Osteocyte (in vitro differentiated cells): ENCODE data around the gene PAK4. TPM values are rescaled to one million over a fixed set of nuclear protein-coding genes. Genes with fewer than 3 reads are reported as not detected.
"Not testable (repeated sequence)": the region's sequence is repeated elsewhere in the genome, so short reads cannot be mapped to it uniquely, and the experiment has no call there.

Experiments
- DNase-seq: peaks from one replicate; pipeline ENCODE4 v3.0.0; 2021; ENCODE audit warnings: mixed read lengths; ENCODE audit not compliant: unreplicated experiment; ENCODE audit errors: extremely low spot score
- H3K27ac Mint-ChIP-seq: one replicate; pipeline ENCODE4 v1.8.0; 2021; ENCODE audit warnings: mild to moderate bottlenecking, mixed read lengths; ENCODE audit not compliant: unreplicated experiment
- H3K27me3 Mint-ChIP-seq: one replicate; pipeline ENCODE4 v1.8.0; 2021; ENCODE audit warnings: mixed read lengths; ENCODE audit not compliant: unreplicated experiment
- H3K36me3 Mint-ChIP-seq: one replicate; pipeline ENCODE4 v1.8.0; 2021; ENCODE audit warnings: mixed read lengths; ENCODE audit not compliant: unreplicated experiment
- H3K4me1 Mint-ChIP-seq: one replicate; pipeline ENCODE4 v1.8.0; 2021; ENCODE audit warnings: mixed read lengths; ENCODE audit not compliant: unreplicated experiment
- H3K4me3 Mint-ChIP-seq: one replicate; pipeline ENCODE4 v1.8.0; 2021; ENCODE audit warnings: mild to moderate bottlenecking, moderate library complexity, mixed read lengths; ENCODE audit not compliant: unreplicated experiment
- H3K9me3 Mint-ChIP-seq: one replicate; pipeline ENCODE4 v1.8.0; 2021; ENCODE audit warnings: mixed read lengths; ENCODE audit not compliant: unreplicated experiment
- total RNA-seq: library from RNA; stranded (reverse); gene quantifications from 2 replicates; pipeline ENCODE4 v1.2.1, GENCODE V29; 2021
- TF ChIP-seq, protein P1 (sequence below): fragments of 200-600 bp; sonication (generic); IDR thresholded peaks from 2 replicates; pipeline ENCODE4 v1.5.0; 2021; ENCODE audit warnings: antibody characterized with exemption, mild to moderate bottlenecking, moderate library complexity

Gene PAK4
- total RNA-seq, 1 donor from 2014 or later = 14.8 TPM

DNA sequence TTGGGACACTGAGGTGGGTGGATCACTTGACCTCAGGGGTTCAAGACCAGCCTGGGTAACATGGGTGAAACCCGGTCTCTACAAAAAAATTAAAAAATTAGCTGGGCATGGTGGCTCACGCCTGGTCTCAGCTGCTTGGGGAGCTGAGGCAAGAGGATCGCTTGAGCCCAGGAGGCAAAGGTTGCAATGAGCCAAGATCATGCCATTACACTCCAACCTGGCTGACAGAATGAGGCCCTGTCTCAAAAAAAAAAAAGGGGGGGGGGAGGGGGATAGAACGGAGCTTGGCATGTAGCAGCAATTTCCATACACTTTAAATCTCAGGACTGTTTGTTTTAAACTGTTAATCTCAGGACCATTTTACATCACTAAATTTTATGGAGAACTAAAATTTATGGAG lies 39.2 kb upstream of the PAK4 start:
- TF ChIP-seq, protein P1, sequence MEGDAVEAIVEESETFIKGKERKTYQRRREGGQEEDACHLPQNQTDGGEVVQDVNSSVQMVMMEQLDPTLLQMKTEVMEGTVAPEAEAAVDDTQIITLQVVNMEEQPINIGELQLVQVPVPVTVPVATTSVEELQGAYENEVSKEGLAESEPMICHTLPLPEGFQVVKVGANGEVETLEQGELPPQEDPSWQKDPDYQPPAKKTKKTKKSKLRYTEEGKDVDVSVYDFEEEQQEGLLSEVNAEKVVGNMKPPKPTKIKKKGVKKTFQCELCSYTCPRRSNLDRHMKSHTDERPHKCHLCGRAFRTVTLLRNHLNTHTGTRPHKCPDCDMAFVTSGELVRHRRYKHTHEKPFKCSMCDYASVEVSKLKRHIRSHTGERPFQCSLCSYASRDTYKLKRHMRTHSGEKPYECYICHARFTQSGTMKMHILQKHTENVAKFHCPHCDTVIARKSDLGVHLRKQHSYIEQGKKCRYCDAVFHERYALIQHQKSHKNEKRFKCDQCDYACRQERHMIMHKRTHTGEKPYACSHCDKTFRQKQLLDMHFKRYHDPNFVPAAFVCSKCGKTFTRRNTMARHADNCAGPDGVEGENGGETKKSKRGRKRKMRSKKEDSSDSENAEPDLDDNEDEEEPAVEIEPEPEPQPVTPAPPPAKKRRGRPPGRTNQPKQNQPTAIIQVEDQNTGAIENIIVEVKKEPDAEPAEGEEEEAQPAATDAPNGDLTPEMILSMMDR = no peak
- H3K36me3 Mint-ChIP-seq = no peaks in the 10 kb centered on the region
- no peak for DNase-seq
- peaks cover 64% of the 10 kb centered on the region for H3K27me3 Mint-ChIP-seq
- H3K27ac Mint-ChIP-seq = no peak overlapping the region
- peaks cover 4% of the 10 kb centered on the region for H3K4me1 Mint-ChIP-seq
- no peak overlapping the region for H3K4me3 Mint-ChIP-seq
- H3K9me3 Mint-ChIP-seq = no peaks in the 10 kb centered on the region

DNA sequence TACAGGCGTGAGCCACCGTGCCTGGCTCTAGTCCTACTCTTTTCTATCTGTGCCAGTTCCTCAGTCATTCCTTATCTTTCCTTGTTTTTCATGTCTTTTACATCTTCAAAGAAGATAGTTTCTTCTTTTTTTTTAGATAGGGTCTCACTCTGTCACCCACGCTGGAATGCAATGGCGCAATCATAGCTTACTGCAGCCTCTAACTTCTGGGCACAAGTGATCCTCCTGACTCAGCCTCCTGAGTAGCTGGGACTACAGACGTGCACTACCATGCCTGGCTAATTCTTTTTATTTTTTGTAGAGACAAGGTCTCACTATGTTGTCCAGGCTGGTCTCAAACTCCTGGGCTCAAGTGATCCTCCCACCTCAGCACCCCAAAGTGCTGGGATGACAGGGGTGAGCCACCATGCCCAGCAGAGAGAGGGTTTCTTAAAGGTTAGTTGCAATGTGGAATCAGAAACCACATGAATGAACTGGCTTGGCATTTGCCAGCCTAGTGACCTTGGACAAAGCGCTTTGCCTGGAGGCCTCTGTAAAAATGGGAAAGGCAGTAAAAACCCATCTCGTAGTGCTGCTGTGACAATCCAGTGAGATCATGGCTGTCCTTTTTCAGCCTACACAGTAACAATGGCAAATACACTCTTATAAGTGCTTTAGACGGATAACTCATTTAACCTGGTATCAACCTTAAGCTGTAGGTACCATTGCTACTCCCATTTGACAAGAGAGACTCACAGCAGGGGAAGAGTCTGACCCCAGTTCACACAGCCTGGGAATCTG lies 37.5 kb upstream of the PAK4 start:
- H3K9me3 Mint-ChIP-seq = no peaks in the 10 kb centered on the region
- TF ChIP-seq, protein P1 = no peak

DNA sequence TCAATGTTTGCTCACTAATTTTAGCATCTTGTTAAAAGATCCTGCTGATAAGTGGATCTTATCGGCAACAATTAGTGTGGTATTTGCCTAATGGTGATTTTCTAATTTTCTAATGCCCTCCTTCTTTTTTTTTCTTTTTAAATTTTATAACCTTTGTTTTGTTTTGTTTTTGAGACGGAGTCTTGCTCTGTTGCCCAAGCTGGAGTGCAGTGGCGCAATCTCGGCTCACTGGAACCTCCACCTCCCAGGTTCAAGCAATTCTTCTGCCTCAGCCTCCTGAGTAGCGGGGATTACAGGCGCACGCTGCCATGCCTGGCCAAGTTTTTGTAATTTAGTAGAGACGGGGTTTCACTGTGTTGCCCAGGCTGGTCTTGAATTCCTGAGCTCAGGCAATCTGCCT lies 35.6 kb upstream of the PAK4 start:
- not testable (repeated sequence) for H3K27ac Mint-ChIP-seq, H3K36me3 Mint-ChIP-seq, H3K4me1 Mint-ChIP-seq, H3K4me3 Mint-ChIP-seq, DNase-seq, H3K9me3 Mint-ChIP-seq
- peaks cover 61% of the 10 kb centered on the region for H3K27me3 Mint-ChIP-seq

More for the DNA sequence above, 37.5 kb upstream of the PAK4 start:
- Mint-ChIP-seq H3K4me1 (peaks cover 4% of the 10 kb centered on the region), H3K4me3 (no peak overlapping the region), H3K27me3 (peaks cover 56% of the 10 kb centered on the region), H3K36me3 (no peaks in the 10 kb centered on the region), H3K27ac (no peak overlapping the region)
- DNase-seq = no peak

- H3K36me3 Mint-ChIP-seq = no peaks in the 10 kb centered on the region
- no peak for DNase-seq
- H3K9me3 Mint-ChIP-seq = no peaks in the 10 kb centered on the region
- no peak overlapping the region for H3K27ac Mint-ChIP-seq
- no peak overlapping the region for H3K4me3 Mint-ChIP-seq
- TF ChIP-seq, protein P1 = no peak
- no peaks in the 10 kb centered on the region for H3K4me1 Mint-ChIP-seq
- H3K27me3 Mint-ChIP-seq = peaks cover 59% of the 10 kb centered on the region
These were observed 34.7 kb upstream of the PAK4 start for GRCh38 chr19:39090881-39091280.

- not testable (repeated sequence) for H3K27ac Mint-ChIP-seq, H3K9me3 Mint-ChIP-seq, H3K4me3 Mint-ChIP-seq, H3K36me3 Mint-ChIP-seq, DNase-seq, H3K4me1 Mint-ChIP-seq
- peaks cover 37% of the 10 kb centered on the region for H3K27me3 Mint-ChIP-seq
These were observed 29.6 kb upstream of the PAK4 start for GRCh38 chr19:39095799-39096540.

DNA sequence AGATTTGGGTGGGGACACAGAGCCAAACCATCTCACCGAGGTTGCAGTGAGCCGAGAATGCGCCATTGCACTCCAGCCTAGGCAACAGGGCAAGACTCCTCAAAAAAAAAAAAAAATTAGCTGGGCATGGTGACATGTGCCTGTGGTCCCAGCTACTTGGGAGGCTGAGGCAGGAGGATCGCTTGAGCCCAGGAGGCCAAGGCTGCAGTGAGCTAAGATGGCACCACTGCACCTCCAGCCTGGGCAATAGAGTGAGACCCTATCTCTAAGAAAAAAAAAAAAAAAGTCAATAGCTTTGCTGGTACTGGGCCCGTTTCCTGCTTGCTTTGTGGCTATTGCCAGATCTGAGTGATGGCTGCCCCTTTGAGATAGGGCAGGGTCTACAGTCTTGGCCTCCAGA lies 28.3 kb upstream of the PAK4 start:
- Mint-ChIP-seq H3K27me3 (peaks cover 43% of the 10 kb centered on the region), H3K36me3 (no peaks in the 10 kb centered on the region), H3K9me3 (no peaks in the 10 kb centered on the region), H3K4me1 (no peaks in the 10 kb centered on the region), H3K4me3 (no peak overlapping the region), H3K27ac (no peak overlapping the region)
- TF ChIP-seq, protein P1 = no peak
- no peak for DNase-seq
